Measurements from ENCODE around the gene SH3RF3. TPM values are rescaled to one million over a fixed set of nuclear protein-coding genes. Genes with fewer than 3 reads are reported as not detected.

The SH3RF3 gene
- total and polyA plus RNA-seq, 9 of the 15 experiments (the other 6 are each of a cell fraction or from before 2014, with no cell fraction given), result 0.02 TPM; not detected in 8

- 7% methylated on average over 2 of the region's 2 CpGs for WGBS (ENCODE audit: insufficient coverage, low coverage, missing lambda C conversion rate)
- Histone ChIP-seq H3K79me2 (ENCODE audit: control insufficient read depth, insufficient read depth, low read length) (no peaks in the 10 kb centered on the region), H2AFZ (ENCODE audit: low read depth, low read length) (no peak overlapping the region), H3K4me3 (no peak overlapping the region), H3K9me3 (replicated peaks; ENCODE audit: control insufficient read depth, insufficient read depth, low read depth, low read length) (no peaks in the 10 kb centered on the region), H3K27ac (ENCODE audit: extremely low read depth, low read depth, low read length) (no peak overlapping the region), H4K20me1 (replicated peaks; ENCODE audit: control insufficient read depth, insufficient read depth, low read length) (no peaks in the 10 kb centered on the region), H3K27me3 (ENCODE audit: control insufficient read depth in 2 of 2, insufficient read depth in 2 of 2, low read length in 2 of 2) (peaks cover 4 to 28% of the 10 kb centered on the region in 2 experiments; a peak in 3 of 5 replicates), H3K9ac (ENCODE audit: insufficient read depth in 1 of 2, low read depth in 2 of 2, low read length in 2 of 2) (no peak overlapping the region), H3K4me1 (replicated peaks in 1 of 2; ENCODE audit: control insufficient read depth in 2 of 2, insufficient read depth in 2 of 2, low read length in 2 of 2) (no peaks in the 10 kb centered on the region), H3K36me3 (ENCODE audit: control insufficient read depth, insufficient read depth, low read length) (no peaks in the 10 kb centered on the region), H3K4me2 (ENCODE audit: insufficient read depth, low read length) (no peak overlapping the region), H3K9me1 (ENCODE audit: control insufficient read depth, insufficient read depth, low read length) (no peaks in the 10 kb centered on the region)
- POLR2A ChIA-PET, result interaction anchor here (0.6 kb wide), 1 partner anchor 997 kb away, joined by 3 read pairs; no protein-coding TSS in a partner anchor
- no peak for ATAC-seq
- BruUV-seq (replicated peaks), result no TSS peak
- in situ Hi-C loops (cut with MboI) (no loop called here), intact Hi-C loops (cut with micrococcal nuclease) (no loop called here)
- no peak for FAIRE-seq
- CTCF ChIA-PET (ENCODE audit: low intra/inter-chr PET ratio), result no interaction called here
- DNase-seq (ENCODE audit: extremely low read depth in 1 of 4, low spot score in 3 of 4), result no peak
- TF ChIP-seq PRMT5 (CRISPR knock-in tag; IDR thresholded peaks at IDR 0.05) (no peak), VEZF1 (CRISPR knock-in tag; IDR thresholded peaks at IDR 0.05) (no peak), POU5F1 (IDR thresholded peaks at IDR 0.05; ENCODE audit: borderline replicate concordance, low read depth, low read length, partially characterized antibody) (no peak), ZNF354B (CRISPR knock-in tag; IDR thresholded peaks at IDR 0.05) (no peak), ZNF77 (CRISPR knock-in tag; IDR thresholded peaks at IDR 0.05) (no peak), CREB1 (IDR thresholded peaks at IDR 0.05) (no peak), CREB1 (CRISPR knock-in tag; IDR thresholded peaks at IDR 0.05) (no peak), SAP30 (IDR thresholded peaks at IDR 0.05; ENCODE audit: borderline replicate concordance, insufficient read depth, low read depth, low read length, poor library complexity, severe bottlenecking) (no peak), TFAP4 (CRISPR knock-in tag; IDR thresholded peaks at IDR 0.05; ENCODE audit: borderline replicate concordance) (no peak)
Observed at GRCh38 chr2:109182426-109182825, 53.4 kb downstream of the SH3RF3 start.
